Hepatocyte (in vitro differentiated cells): ENCODE measurements around the gene PAK2.

Experiments used
- CTCF ChIP-seq: fragments of 200-600 bp; sonication (generic); IDR thresholded peaks from 2 replicates; pipeline ENCODE4 v1.5.1; 2016; ENCODE audit warnings: antibody characterized with exemption, mild to moderate bottlenecking; ENCODE audit not compliant: poor library complexity
- EZH2 ChIP-seq: fragments of 200-600 bp; sonication (generic); IDR thresholded peaks from 2 replicates; pipeline ENCODE4 v1.6.1; 2016; ENCODE audit warnings: antibody characterized with exemption, mild to moderate bottlenecking, borderline replicate concordance
- EZH2phosphoT487 ChIP-seq: fragments of 200-600 bp; sonication (generic); IDR thresholded peaks from one replicate; pipeline ENCODE4 v1.6.1; 2018; ENCODE audit warnings: antibody characterized with exemption, mild to moderate bottlenecking, low read depth, moderate library complexity; ENCODE audit not compliant: unreplicated experiment, severe bottlenecking

- no peak for TF ChIP-seq EZH2
- TF ChIP-seq CTCF = no peak
- TF ChIP-seq EZH2phosphoT487 = no peak
Observed at GRCh38 chr3:196739671-196740480, at the start of gene PAK2.
